Nephron progenitor cell (in vitro differentiated cells): ENCODE data around the gene MORN1.

Experiments used
- DNase-seq: peaks from one replicate; pipeline ENCODE4 v3.0.0; 2021
- H3K27ac Mint-ChIP-seq: 2 replicates; pipeline ENCODE4 v1.8.0; 2021; ENCODE audit warnings: mild to moderate bottlenecking, moderate library complexity, mixed read lengths
- H3K27me3 Mint-ChIP-seq: 2 replicates; pipeline ENCODE4 v1.8.0; 2021; ENCODE audit warnings: mild to moderate bottlenecking, low read depth, mixed read lengths; ENCODE audit not compliant: poor library complexity
- H3K36me3 Mint-ChIP-seq: 2 replicates; pipeline ENCODE4 v1.8.0; 2021; ENCODE audit warnings: low read depth, mixed read lengths
- H3K4me1 Mint-ChIP-seq: 2 replicates; pipeline ENCODE4 v1.8.0; 2021; ENCODE audit warnings: mixed read lengths
- H3K4me3 Mint-ChIP-seq: 2 replicates; pipeline ENCODE4 v1.8.0; 2021; ENCODE audit warnings: mild to moderate bottlenecking, moderate library complexity, mixed read lengths
- H3K9me3 Mint-ChIP-seq: 2 replicates; pipeline ENCODE4 v1.8.0; 2021; ENCODE audit warnings: mild to moderate bottlenecking, moderate library complexity, mixed read lengths
- TF ChIP-seq, protein P1 (sequence below): fragments of 200-600 bp; sonication (generic); IDR thresholded peaks from 2 replicates; pipeline ENCODE4 v1.5.0; 2021; ENCODE audit warnings: antibody characterized with exemption

The MORN1 gene

DNA sequence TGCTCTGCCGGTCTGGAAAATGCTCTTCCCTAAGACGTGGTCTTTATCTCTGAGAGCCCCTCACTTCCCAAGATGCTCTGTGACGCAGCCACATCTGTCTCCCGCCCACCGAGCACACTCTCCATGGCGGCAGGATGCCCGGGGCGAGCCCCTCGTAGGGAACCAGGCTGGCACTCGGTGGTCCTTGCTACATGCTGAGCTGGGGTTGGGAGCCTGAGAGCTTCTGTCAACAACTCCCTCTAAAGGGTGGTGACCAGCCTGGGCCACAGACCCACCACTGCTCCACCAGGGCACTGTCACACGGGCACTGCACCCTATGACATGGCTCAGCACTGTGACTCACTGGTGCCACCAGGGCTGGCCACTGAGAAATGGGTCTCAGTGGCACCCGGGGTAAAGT, 18.4 kb upstream of the MORN1 start:
- peaks cover 16% of the 10 kb centered on the region for H3K4me1 Mint-ChIP-seq
- no peak for DNase-seq
- TF ChIP-seq, protein P1, sequence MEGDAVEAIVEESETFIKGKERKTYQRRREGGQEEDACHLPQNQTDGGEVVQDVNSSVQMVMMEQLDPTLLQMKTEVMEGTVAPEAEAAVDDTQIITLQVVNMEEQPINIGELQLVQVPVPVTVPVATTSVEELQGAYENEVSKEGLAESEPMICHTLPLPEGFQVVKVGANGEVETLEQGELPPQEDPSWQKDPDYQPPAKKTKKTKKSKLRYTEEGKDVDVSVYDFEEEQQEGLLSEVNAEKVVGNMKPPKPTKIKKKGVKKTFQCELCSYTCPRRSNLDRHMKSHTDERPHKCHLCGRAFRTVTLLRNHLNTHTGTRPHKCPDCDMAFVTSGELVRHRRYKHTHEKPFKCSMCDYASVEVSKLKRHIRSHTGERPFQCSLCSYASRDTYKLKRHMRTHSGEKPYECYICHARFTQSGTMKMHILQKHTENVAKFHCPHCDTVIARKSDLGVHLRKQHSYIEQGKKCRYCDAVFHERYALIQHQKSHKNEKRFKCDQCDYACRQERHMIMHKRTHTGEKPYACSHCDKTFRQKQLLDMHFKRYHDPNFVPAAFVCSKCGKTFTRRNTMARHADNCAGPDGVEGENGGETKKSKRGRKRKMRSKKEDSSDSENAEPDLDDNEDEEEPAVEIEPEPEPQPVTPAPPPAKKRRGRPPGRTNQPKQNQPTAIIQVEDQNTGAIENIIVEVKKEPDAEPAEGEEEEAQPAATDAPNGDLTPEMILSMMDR = no peak

DNA sequence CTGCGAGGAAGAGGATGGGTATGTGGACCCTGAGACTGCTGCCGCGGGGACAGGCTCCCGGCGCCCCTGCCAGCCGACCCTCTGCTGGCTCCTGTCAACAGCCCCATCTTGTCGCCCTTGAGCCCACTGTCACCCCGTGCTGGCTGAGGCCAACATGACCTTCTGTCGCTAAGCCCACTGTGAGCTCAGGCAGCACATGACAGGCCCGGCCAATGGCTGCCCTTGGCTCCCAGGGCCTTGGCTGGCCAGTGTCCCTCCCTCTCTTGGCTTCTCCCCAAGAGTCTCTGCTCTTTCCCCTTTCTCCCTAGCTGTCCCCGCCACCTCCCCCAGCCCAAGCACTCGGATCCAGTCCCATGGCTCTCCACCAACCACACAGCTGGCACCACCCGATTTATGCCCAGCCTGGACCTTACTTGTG, 17.5 kb upstream of the MORN1 start:
- Mint-ChIP-seq H3K9me3 (no peaks in the 10 kb centered on the region), H3K27me3 (no peaks in the 10 kb centered on the region), H3K4me1 (peaks cover 8% of the 10 kb centered on the region), H3K27ac (peak overlapping the region; percentile 87), H3K36me3 (peaks cover 19% of the 10 kb centered on the region), H3K4me3 (no peak overlapping the region)
- no peak for DNase-seq
- TF ChIP-seq, protein P1 = no peak

More for the DNA sequence above, 18.4 kb upstream of the MORN1 start:
- no peak overlapping the region for H3K4me3 Mint-ChIP-seq
- H3K9me3 Mint-ChIP-seq = no peaks in the 10 kb centered on the region
- peaks cover 19% of the 10 kb centered on the region for H3K36me3 Mint-ChIP-seq
- peaks cover 3% of the 10 kb centered on the region for H3K27me3 Mint-ChIP-seq
- H3K27ac Mint-ChIP-seq = no peak overlapping the region

DNA sequence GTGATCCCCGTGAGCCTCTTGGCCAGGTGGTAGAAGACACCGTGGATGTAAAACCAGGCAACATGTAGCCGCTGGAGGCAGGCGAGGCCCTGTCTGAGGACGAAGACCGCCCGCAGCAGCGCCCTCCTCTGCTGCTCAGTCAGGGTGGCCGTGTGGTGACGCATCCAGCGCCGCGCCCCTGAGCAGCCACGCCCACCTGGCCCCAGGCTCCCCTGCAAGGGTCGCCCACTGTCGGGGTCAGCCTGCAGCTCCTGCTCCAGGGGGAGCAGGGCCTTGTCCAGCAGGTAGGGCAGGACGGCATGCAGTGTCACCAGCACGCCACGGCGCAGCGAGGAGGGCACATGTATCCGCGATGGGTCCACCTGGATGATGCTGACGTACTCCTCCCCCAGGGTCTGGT, 17.1 kb upstream of the MORN1 start:
- Mint-ChIP-seq H3K4me1 (peaks cover 6% of the 10 kb centered on the region), H3K9me3 (no peaks in the 10 kb centered on the region), H3K27ac (no peak overlapping the region), H3K36me3 (peaks cover 19% of the 10 kb centered on the region), H3K4me3 (no peak overlapping the region), H3K27me3 (no peaks in the 10 kb centered on the region)
- TF ChIP-seq, protein P1 = no peak
- no peak for DNase-seq

DNA sequence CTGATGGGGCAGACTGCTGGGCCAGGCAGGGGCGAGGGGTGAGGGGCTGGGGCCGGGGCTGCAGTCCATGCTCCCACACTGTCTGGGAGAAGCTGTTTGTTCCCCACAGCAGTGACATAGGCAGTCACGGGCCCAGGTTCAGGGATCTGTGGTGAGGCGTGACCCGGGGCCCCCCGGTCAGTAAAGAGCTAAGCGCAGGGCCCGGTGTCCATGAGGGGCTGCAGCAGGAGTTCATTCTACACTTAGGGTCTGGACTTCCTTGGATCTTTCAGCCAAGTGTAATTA, 16.6 kb upstream of the MORN1 start:
- Mint-ChIP-seq H3K27ac (no peak overlapping the region), H3K36me3 (peaks cover 22% of the 10 kb centered on the region), H3K9me3 (no peaks in the 10 kb centered on the region), H3K27me3 (no peaks in the 10 kb centered on the region), H3K4me3 (no peak overlapping the region), H3K4me1 (peaks cover 6% of the 10 kb centered on the region)
- TF ChIP-seq, protein P1 = no peak
- DNase-seq = no peak

DNA sequence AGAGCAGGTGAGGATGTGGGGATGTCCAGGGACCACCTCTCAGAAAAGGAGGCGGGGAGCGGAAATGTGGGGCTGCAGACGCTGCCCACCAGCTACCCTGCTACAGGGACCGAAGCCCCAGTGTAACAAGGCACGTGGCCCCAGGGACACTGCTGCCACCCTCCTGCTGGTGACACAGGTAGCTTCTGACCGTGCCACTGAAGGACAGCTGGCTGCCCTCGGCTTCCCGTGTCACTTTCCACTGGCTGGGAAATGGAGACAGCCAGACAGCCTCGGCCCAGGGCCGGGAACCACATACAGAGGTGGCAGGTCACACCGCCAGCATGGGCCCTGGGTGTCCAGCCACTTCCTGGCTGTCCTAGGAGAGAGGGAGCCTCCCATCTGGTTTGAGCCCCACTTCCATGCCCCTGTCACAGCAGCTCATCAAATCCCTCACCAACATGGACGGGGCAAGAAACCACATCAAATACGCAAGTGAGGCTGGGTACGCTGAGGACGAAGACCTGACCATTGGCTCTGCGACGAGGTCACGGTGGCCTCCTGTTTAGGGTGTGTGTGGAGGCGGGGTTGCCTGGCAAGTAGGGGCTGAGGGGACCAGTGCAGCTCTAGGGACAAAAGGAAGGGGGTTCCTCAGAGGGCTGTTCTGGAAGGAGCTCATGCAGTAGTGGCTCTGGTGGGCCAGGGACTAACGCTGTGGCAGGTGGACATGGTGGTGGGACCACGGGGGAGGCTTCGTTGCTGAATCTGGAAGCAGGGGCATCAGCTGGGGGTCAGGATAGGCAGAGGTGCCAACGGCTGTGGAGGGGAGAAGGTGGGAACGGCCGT, 16.0 kb upstream of the MORN1 start:
- TF ChIP-seq, protein P1 = no peak
- Mint-ChIP-seq H3K27me3 (no peaks in the 10 kb centered on the region), H3K36me3 (peaks cover 24% of the 10 kb centered on the region), H3K4me1 (peaks cover 6% of the 10 kb centered on the region), H3K27ac (no peak overlapping the region), H3K4me3 (no peak overlapping the region), H3K9me3 (no peaks in the 10 kb centered on the region)
- DNase-seq = no peak

DNA sequence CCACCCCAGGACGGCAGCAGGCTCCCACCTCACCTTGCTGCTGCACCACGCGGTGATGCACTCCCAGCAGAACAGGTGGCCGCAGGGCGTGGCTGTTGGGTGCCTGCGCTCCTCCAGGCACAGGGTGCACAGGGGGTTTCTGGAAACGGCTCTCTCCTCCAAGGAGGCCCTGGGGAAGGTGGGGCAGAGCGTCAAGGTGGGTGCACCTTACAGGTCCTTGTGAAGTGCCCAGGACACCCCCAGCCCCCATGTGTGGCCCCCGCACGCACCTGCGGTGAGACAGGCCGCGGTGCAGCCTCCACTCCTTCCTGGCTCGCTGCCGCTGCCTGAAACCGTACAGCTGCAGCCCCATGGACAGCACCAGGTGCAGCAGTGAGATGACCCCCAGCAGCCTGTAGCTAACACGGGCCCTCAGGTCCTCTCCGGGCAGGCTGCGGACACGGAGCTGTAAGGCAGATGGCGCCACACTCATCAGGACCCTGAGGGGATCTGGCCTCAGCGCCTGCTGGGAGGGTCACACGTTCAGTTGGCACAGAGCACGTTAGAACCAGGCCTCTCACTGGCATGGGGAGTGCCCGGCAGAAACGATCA, 15.2 kb upstream of the MORN1 start:
- H3K36me3 Mint-ChIP-seq = peaks cover 32% of the 10 kb centered on the region
- TF ChIP-seq, protein P1 = no peak
- H3K4me3 Mint-ChIP-seq = no peak overlapping the region
- H3K27ac Mint-ChIP-seq = peak overlapping the region; percentile 22
- no peak for DNase-seq
- H3K4me1 Mint-ChIP-seq = peaks cover 6% of the 10 kb centered on the region
- no peaks in the 10 kb centered on the region for H3K27me3 Mint-ChIP-seq
- no peaks in the 10 kb centered on the region for H3K9me3 Mint-ChIP-seq
